PC-3 (cell line): Measurements from ENCODE around the gene FUBP1. TPM values are rescaled to one million over a fixed set of nuclear protein-coding genes. Genes with fewer than 3 reads are reported as not detected.

Experiments
- ATAC-seq: fragments of 200-7000 bp; cut with Tn5 transposase; 2 replicates; pipeline ENCODE4 v1.9.1; 2020; ENCODE audit warnings: mild to moderate bottlenecking, moderate library complexity
- BruUV-seq: library from RNA; stranded (reverse); fragments of 400-500 nt; replicated peaks from 2 replicates; lab custom pipeline; 2021; lab: Mats Ljungman, UMichigan
- CTCF ChIA-PET: fragments of 300-600 bp; sonication (Branson Sonifier 250); formaldehyde crosslinking; loops from one replicate; lab custom pipeline; 2022; ENCODE audit warnings: antibody characterized with exemption; lab: Charles Lee
- POLR2A ChIA-PET: fragments of 300-600 bp; sonication (Branson Sonifier 250); formaldehyde crosslinking; loops from one replicate; lab custom pipeline; 2022; ENCODE audit warnings: antibody characterized with exemption; ENCODE audit not compliant: unreplicated experiment; lab: Charles Lee
- DNase-seq: peaks from one replicate; pipeline ENCODE4 v3.0.0-alpha.2; 2015
- H2AFZ ChIP-seq: fragments of 300-600 bp; sonication (generic); 2 replicates; pipeline ENCODE4 v1.6.0; 2016; ENCODE audit warnings: antibody characterized with exemption, low read length
- H3F3A ChIP-seq: fragments of 300-600 bp; sonication (generic); one replicate; pipeline ENCODE4 v1.6.0; 2017; ENCODE audit warnings: antibody characterized with exemption, low read length, control low read depth, mild to moderate bottlenecking; ENCODE audit not compliant: unreplicated experiment
- H3K27ac ChIP-seq: fragments of 300-600 bp; sonication (generic); 2 replicates; pipeline ENCODE4 v1.5.1; 2016; ENCODE audit warnings: mild to moderate bottlenecking, low read length
- H3K27me3 ChIP-seq: fragments of 300-600 bp; sonication (generic); 2 replicates; pipeline ENCODE4 v1.6.1; 2016; ENCODE audit warnings: low read length, mixed read lengths
- H3K36me3 ChIP-seq: fragments of 300-600 bp; sonication (generic); 2 replicates; pipeline ENCODE4 v1.6.1; 2016; ENCODE audit warnings: low read depth, mixed run types, low read length, mixed read lengths
- H3K4me1 ChIP-seq: fragments of 300-600 bp; sonication (generic); 2 replicates; pipeline ENCODE4 v1.5.1; 2016; ENCODE audit warnings: low read length; ENCODE audit not compliant: insufficient read depth
- H3K4me2 ChIP-seq: fragments of 300-600 bp; sonication (generic); 2 replicates; pipeline ENCODE4 v1.6.0; 2016; ENCODE audit warnings: low read length
- H3K4me3 ChIP-seq: fragments of 300-600 bp; sonication (generic); 2 replicates; pipeline ENCODE4 v1.5.1; 2016; ENCODE audit warnings: mild to moderate bottlenecking, low read length, mixed read lengths
- H3K79me2 ChIP-seq: fragments of 300-600 bp; sonication (generic); 2 replicates; pipeline ENCODE4 v1.6.1; 2017; ENCODE audit warnings: low read length, mixed read lengths
- H3K9ac ChIP-seq: fragments of 300-600 bp; sonication (generic); 2 replicates; pipeline ENCODE4 v1.6.0; 2016; ENCODE audit warnings: mild to moderate bottlenecking, low read length
- H3K9me2 ChIP-seq: fragments of 300-600 bp; sonication (generic); replicated peaks from 2 replicates; pipeline ENCODE4 v1.6.1; 2016; ENCODE audit warnings: mixed run types, low read length, mixed read lengths
- H3K9me3 ChIP-seq: fragments of 300-600 bp; sonication (generic); 2 replicates; pipeline ENCODE4 v1.6.1; 2016; ENCODE audit warnings: low read length, mixed read lengths
- H4K20me1 ChIP-seq: fragments of 300-600 bp; sonication (generic); 2 replicates; pipeline ENCODE4 v1.6.1; 2016; ENCODE audit warnings: low read length, mixed read lengths
- CTCF ChIP-seq: fragments of 300-600 bp; sonication (generic); conservative IDR thresholded peaks from 2 replicates; pipeline ENCODE4 v1.5.1; 2017; ENCODE audit warnings: antibody characterized with exemption, low read depth, mild to moderate bottlenecking, low read length
- EZH2 ChIP-seq: fragments of 300-600 bp; sonication (generic); IDR thresholded peaks from one replicate; pipeline ENCODE4 v1.6.1; 2017; ENCODE audit warnings: antibody characterized with exemption, mild to moderate bottlenecking, low read length; ENCODE audit not compliant: unreplicated experiment
- EZH2phosphoT487 ChIP-seq: fragments of 300-600 bp; sonication (generic); IDR thresholded peaks from 2 replicates; pipeline ENCODE4 v1.6.1; 2018; ENCODE audit warnings: mild to moderate bottlenecking, antibody characterized with exemption, low read length, borderline replicate concordance
- intact Hi-C: fragments of 100-400 bp; cut with micrococcal nuclease; formaldehyde crosslinking; loops from 2 replicates; pipeline ENCODE4 v1.9.0; 2023
- total RNA-seq: library from RNA; depleted of rRNA; stranded (reverse); fragments of >200 nt; gene quantifications from 2 replicates; pipeline ENCODE4 v1.2.3, GENCODE V29; 2014

The FUBP1 gene
- total RNA-seq, 1 experiment from 2014 or later = 81.5 TPM

DNA sequence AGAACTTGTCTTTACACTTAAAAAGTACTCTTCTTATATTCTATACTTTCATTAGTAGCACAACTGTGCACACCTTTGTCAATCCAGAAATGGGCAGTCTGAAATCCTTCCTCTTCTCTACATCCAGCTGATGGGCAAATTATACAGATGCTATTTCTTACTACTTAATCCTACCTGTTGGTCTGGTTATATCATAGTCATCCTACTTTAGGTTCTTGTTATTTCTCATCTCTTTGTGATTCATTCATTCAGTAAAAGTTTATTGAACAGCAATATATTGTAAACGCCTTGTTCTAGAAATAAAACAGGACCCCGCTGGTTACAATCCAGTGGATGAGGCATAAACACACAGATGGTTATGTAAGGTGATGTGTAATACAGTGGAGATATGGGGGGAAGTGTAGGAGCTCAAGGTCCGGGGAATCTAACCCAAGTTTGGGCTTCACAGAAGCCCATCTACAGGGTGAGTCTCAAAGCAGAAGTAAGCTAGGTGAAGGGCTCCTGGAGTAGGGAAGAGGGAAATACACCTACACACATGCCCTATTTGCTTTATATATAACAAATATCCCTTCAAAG is 11.8 kb upstream of the FUBP1 start:
- POLR2A ChIA-PET = no interaction called here
- Histone ChIP-seq H3K79me2 (peaks cover 13% of the 10 kb centered on the region; the same call in 1 of the 2 replicates), H3K27ac (no peak overlapping the region), H3K4me2 (no peak overlapping the region), H3K27me3 (no peaks in the 10 kb centered on the region), H3K36me3 (peaks cover 4% of the 10 kb centered on the region; the same call in 1 of the 2 replicates), H3K9me2 (no peaks in the 10 kb centered on the region), H3K9ac (no peak overlapping the region), H3K4me3 (no peak overlapping the region), H4K20me1 (no peaks in the 10 kb centered on the region), H2AFZ (no peak overlapping the region), H3K4me1 (peaks cover 21% of the 10 kb centered on the region), H3K9me3 (no peaks in the 10 kb centered on the region), H3F3A (no peaks in the 10 kb centered on the region)
- CTCF ChIA-PET = no interaction called here
- BruUV-seq = no TSS peak
- intact Hi-C loops = no loop called here
- no peak for ATAC-seq
- no peak for DNase-seq
- TF ChIP-seq EZH2phosphoT487 (no peak), CTCF (no peak), EZH2 (no peak)

GRCh38 chr1:77989744-77990143 is 10.9 kb upstream of the FUBP1 start:
- no peaks in the 10 kb centered on the region for H4K20me1 ChIP-seq
- no peaks in the 10 kb centered on the region for H3K9me2 ChIP-seq
- H3K4me2 ChIP-seq = no peak overlapping the region
- no peak overlapping the region for H3K9ac ChIP-seq
- TF ChIP-seq CTCF (no peak), EZH2 (no peak), EZH2phosphoT487 (no peak)
- ATAC-seq (no peak), DNase-seq (no peak)
- no peaks in the 10 kb centered on the region for H3F3A ChIP-seq
- CTCF ChIA-PET = interaction anchor here (1.1 kb wide), 1 partner anchor 125 kb away, joined by 3 read pairs; no protein-coding TSS in a partner anchor
- H3K79me2 ChIP-seq = peaks cover 16% of the 10 kb centered on the region
- intact Hi-C loops = no loop called here
- no peak overlapping the region for H3K4me3 ChIP-seq
- H2AFZ ChIP-seq = no peak overlapping the region
- no TSS peak for BruUV-seq
- no peaks in the 10 kb centered on the region for H3K27me3 ChIP-seq
- POLR2A ChIA-PET = no interaction called here
- H3K36me3 ChIP-seq = peaks cover 4% of the 10 kb centered on the region; the same call in 1 of the 2 replicates
- no peaks in the 10 kb centered on the region for H3K9me3 ChIP-seq
- H3K4me1 ChIP-seq = peaks cover 21% of the 10 kb centered on the region
- H3K27ac ChIP-seq = no peak overlapping the region

- CTCF ChIA-PET = interaction anchor here (0.6 kb wide), 1 partner anchor 10 kb away, joined by 9 read pairs; no protein-coding TSS in a partner anchor
- TF ChIP-seq CTCF (no peak), EZH2phosphoT487 (no peak), EZH2 (no peak)
- Histone ChIP-seq H3K27ac (no peak overlapping the region), H2AFZ (no peak overlapping the region), H3K9ac (no peak overlapping the region), H4K20me1 (no peaks in the 10 kb centered on the region), H3K36me3 (peaks cover 4% of the 10 kb centered on the region; the same call in 1 of the 2 replicates), H3K9me3 (no peaks in the 10 kb centered on the region), H3K27me3 (no peaks in the 10 kb centered on the region), H3K9me2 (no peaks in the 10 kb centered on the region), H3K79me2 (peaks cover 16% of the 10 kb centered on the region), H3K4me1 (peaks cover 21% of the 10 kb centered on the region), H3F3A (no peaks in the 10 kb centered on the region), H3K4me2 (no peak overlapping the region), H3K4me3 (no peak overlapping the region)
- intact Hi-C loops = no loop called here
- DNase-seq (no peak), ATAC-seq (no peak)
- POLR2A ChIA-PET = no interaction called here
- no TSS peak for BruUV-seq
These were observed 9.0 kb upstream of the FUBP1 start for GRCh38 chr1:77987919-77988318.
